GM12878 (cell line): Measurements from ENCODE around the gene UBR7. TPM values are rescaled to one million over a fixed set of nuclear protein-coding genes. Genes with fewer than 3 reads are reported as not detected.

Experiments
- CEBPB ChIP-seq, 2 experiments: fragments of 150-350 bp in 1 of 2; IDR thresholded peaks; 2 replicates each; pipeline ENCODE4 v1.6.1; 2012 to 2014; ENCODE audit warnings: low read depth in 2 of 2, low read length in 2 of 2, borderline replicate concordance in 1 of 2, inconsistent platforms in 1 of 2
- CTCF ChIP-seq, 3 experiments: IDR thresholded peaks in 2 of 3; conservative IDR thresholded peaks in 1 of 3; 2 replicates each; pipeline ENCODE4 v1.5.1; 2011; ENCODE audit warnings: low read depth in 3 of 3, low read length in 3 of 3, mild to moderate bottlenecking in 3 of 3, control low read depth in 2 of 3, moderate library complexity in 2 of 3, inconsistent platforms in 1 of 3, mixed read lengths in 1 of 3; ENCODE audit not compliant: control insufficient read depth in 2 of 3, insufficient read depth in 1 of 3; ENCODE audit errors: extremely low read depth in 1 of 3
- GABPA ChIP-seq: IDR thresholded peaks from 2 replicates; pipeline ENCODE4 v1.6.1; 2014; ENCODE audit warnings: antibody characterized with exemption, low read depth, mild to moderate bottlenecking, inconsistent platforms
- IKZF2 ChIP-seq, 2 experiments: fragments of 450-650 bp; IDR thresholded peaks; 2 replicates each; pipeline ENCODE4 v1.6.1; 2017; ENCODE audit warnings: mild to moderate bottlenecking in 2 of 2, moderate library complexity in 2 of 2
- IRF3 ChIP-seq: fragments of 450-650 bp; IDR thresholded peaks from 2 replicates; pipeline ENCODE4 v1.6.1; 2014; ENCODE audit warnings: mild to moderate bottlenecking
- KLF5 ChIP-seq: fragments of 450-650 bp; IDR thresholded peaks from 2 replicates; pipeline ENCODE4 v1.6.1; 2014; ENCODE audit warnings: mild to moderate bottlenecking; ENCODE audit not compliant: partially characterized antibody
- NR2F1 ChIP-seq: fragments of 450-650 bp; conservative IDR thresholded peaks from 2 replicates; pipeline ENCODE4 v1.6.1; 2017; ENCODE audit warnings: mild to moderate bottlenecking
- PKNOX1 ChIP-seq: fragments of 450-650 bp; IDR thresholded peaks from 2 replicates; pipeline ENCODE4 v1.6.1; 2016; ENCODE audit warnings: mild to moderate bottlenecking
- RAD21 ChIP-seq: IDR thresholded peaks from 2 replicates; pipeline ENCODE4 v1.6.1; 2011; ENCODE audit warnings: mild to moderate bottlenecking, low read depth, low read length, moderate library complexity; ENCODE audit not compliant: insufficient read depth
- RAD51 ChIP-seq: fragments of 450-650 bp; IDR thresholded peaks from 2 replicates; pipeline ENCODE4 v1.6.1; 2016; ENCODE audit warnings: moderate library complexity, mild to moderate bottlenecking, inconsistent platforms
- SMAD1 ChIP-seq: fragments of 450-650 bp; IDR thresholded peaks from 2 replicates; pipeline ENCODE4 v1.6.1; 2018; ENCODE audit warnings: mild to moderate bottlenecking, low read depth; ENCODE audit not compliant: partially characterized antibody
- SMARCA5 ChIP-seq: fragments of 450-650 bp; IDR thresholded peaks from 2 replicates; pipeline ENCODE4 v1.6.1; 2017; ENCODE audit warnings: mild to moderate bottlenecking
- SMC3 ChIP-seq: IDR thresholded peaks from 2 replicates; pipeline ENCODE4 v1.6.1; 2011; ENCODE audit warnings: low read length, improper control_type of control experiment, borderline replicate concordance
- STAT3 ChIP-seq: IDR thresholded peaks from 2 replicates; pipeline ENCODE4 v1.6.1; 2011; ENCODE audit warnings: low read depth, low read length, improper control_type of control experiment
- ZNF207 ChIP-seq: fragments of 450-650 bp; IDR thresholded peaks from 2 replicates; pipeline ENCODE4 v1.6.1; 2014; ENCODE audit warnings: antibody characterized with exemption, mild to moderate bottlenecking, borderline replicate concordance
- ZNF217 ChIP-seq: fragments of 450-650 bp; IDR thresholded peaks from 2 replicates; pipeline ENCODE4 v1.6.1; 2017; ENCODE audit warnings: antibody characterized with exemption, mild to moderate bottlenecking
- ZNF592 ChIP-seq: fragments of 450-650 bp; IDR thresholded peaks from 2 replicates; pipeline ENCODE4 v1.6.1; 2017; ENCODE audit warnings: mild to moderate bottlenecking, moderate library complexity
- ZNF687 ChIP-seq: fragments of 450-650 bp; IDR thresholded peaks from 2 replicates; pipeline ENCODE4 v1.6.1; 2017; ENCODE audit warnings: mild to moderate bottlenecking, moderate library complexity
- polyA plus RNA-seq, 11 experiments: library from polyadenylated mRNA; depleted of rRNA in 4 of 11; unstranded in 6 of 11; stranded (reverse) in 5 of 11; fragments of >200 nt; fragmentation: Nextera tagmentation in 4 of 11; fragmentation: Illumina TruSeq in 1 of 11; extraction: Ambion mirVana in 4 of 11; extraction: Trizol in 1 of 11; gene quantifications; 1 replicate in 1 of 11; 2 replicates in 10 of 11; pipeline versions ENCODE4 v1.2.1 to v1.2.3, GENCODE V29; 2011 to 2016; ENCODE audit warnings: inconsistent platforms in 2 of 11, missing spikeins in 2 of 11, low read depth in 1 of 11
- total RNA-seq, 4 experiments: library from RNA; depleted of rRNA in 3 of 4; stranded (reverse); fragments of >200 nt in 3 of 4; fragmentation: Illumina TruSeq in 1 of 4; extraction: Trizol in 1 of 4; gene quantifications; 2 replicates each; pipeline versions ENCODE4 v1.2.1 to v1.2.3, GENCODE V29; 2013 to 2021

Gene UBR7
- total and polyA plus RNA-seq, 10 of the 15 experiments (the other 5 are each of a cell fraction or from before 2014, with no cell fraction given), result 14.3 to 85.6 (median 49.9) TPM

GRCh38 chr14:93163564-93163963 lies 43.5 kb upstream of the UBR7 start (continued):
- TF ChIP-seq IKZF2 (IDR thresholded peaks at IDR 0.05) (peak; percentile 58 to 59; a peak in 3 of 4 replicates), SMAD1 (no peak), SMC3 (0 out of 2 replicates have a peak, but pooled peaks have one; percentile 3), ZNF217 (peak; percentile 94), IRF3 (no peak), STAT3 (no peak), NR2F1 (0 out of 2 replicates have a peak, but pooled peaks have one; percentile 26), GABPA (no peak), ZNF207 (peak; percentile 40; the same call in 1 of the 2 replicates), ZNF687 (peak; percentile 68), RAD21 (no peak), ZNF592 (peak; percentile 53; the same call in 1 of the 2 replicates), KLF5 (peak; percentile 36), CTCF (IDR thresholded peaks at IDR 0.05 in 2 of 3, conservative IDR thresholded peaks at IDR 0.05 in 1 of 3; ENCODE audit: control insufficient read depth in 2 of 3, extremely low read depth in 1 of 3, insufficient read depth in 1 of 3, low read depth in 3 of 3, low read length in 3 of 3) (peak in 1 of 3 experiments; percentile 5; a peak in 1 of 6 replicates), SMARCA5 (0 out of 2 replicates have a peak, but pooled peaks have one; percentile 21), PKNOX1 (peak; percentile 92), CEBPB (IDR thresholded peaks at IDR 0.05; ENCODE audit: borderline replicate concordance in 1 of 2, low read depth in 2 of 2, low read length in 2 of 2) (no peak), RAD51 (0 out of 2 replicates have a peak, but pooled peaks have one; percentile 10)
